ENCODE measurements around the gene RNF39. TPM values are rescaled to one million over a fixed set of nuclear protein-coding genes. Genes with fewer than 3 reads are reported as not detected.

Gene RNF39
- total and polyA plus RNA-seq, 2 of the 13 experiments (the other 11 are each of a cell fraction or from before 2014, with no cell fraction given): 0.13 to 1.8 TPM

DNA sequence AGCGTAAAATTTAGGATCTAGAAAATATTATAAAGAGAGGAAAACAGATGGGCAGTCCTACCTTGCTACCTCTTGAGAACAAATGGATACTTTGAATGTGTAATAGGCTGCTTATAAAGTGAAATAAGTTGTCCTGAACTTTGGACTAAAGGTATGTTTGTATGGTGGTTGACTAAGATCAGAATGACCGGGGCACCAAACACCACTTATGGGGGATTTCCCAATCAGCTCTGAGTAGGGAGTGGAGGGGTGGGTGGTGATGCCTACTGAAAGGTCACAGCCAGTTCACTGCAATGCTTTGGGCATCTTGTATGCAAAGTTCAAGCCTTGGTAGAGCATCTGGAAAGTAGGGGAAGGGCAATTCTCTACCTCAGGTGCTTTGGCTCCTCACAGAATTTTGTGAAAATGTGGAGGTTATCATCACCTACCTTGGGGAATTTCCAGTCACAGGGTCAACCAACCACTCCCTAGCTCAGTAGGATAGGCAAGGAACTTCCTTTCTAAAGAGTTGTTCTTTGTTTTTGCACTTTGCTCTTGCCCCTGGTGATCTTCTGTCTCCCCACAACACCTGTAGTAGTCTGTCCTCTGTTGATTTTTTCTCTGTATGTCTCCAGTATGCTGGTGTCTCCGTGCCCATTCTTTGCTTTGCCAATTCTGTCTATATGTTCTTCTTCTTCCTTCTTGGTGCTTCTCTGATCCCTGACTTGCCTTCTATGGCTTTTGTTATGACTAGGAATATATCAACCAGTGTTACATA is 37.6 kb upstream of the RNF39 start, which contains the start of gene TRIM31 (continued):
- TF ChIP-seq HNRNPK (IDR thresholded peaks at IDR 0.05; ENCODE audit: low read depth, low read length, poor library complexity, severe bottlenecking) (no peak), ZNF564 (CRISPR knock-in tag; IDR thresholded peaks at IDR 0.05) (no peak), HDAC1 (CRISPR knock-in tag; IDR thresholded peaks at IDR 0.05) (peak; percentile 24; the same call in 1 of the 2 replicates), EP300 (IDR thresholded peaks at IDR 0.05; ENCODE audit: low read depth in 2 of 2, low read length in 2 of 2) (peak in 1 of 2 experiments; percentile 38; a peak in 1 of 4 replicates), EP300 (CRISPR knock-in tag; IDR thresholded peaks at IDR 0.05; ENCODE audit: borderline replicate concordance) (no peak), POLR2AphosphoS5 (IDR thresholded peaks at IDR 0.05; ENCODE audit: low read depth, low read length) (no peak), GFI1 (CRISPR knock-in tag; IDR thresholded peaks at IDR 0.05; ENCODE audit: borderline replicate concordance) (no peak), MEF2D (CRISPR knock-in tag; IDR thresholded peaks at IDR 0.05) (no peak), MIER3 (CRISPR knock-in tag; IDR thresholded peaks at IDR 0.05; ENCODE audit: borderline replicate concordance) (no peak), STAG1 (CRISPR knock-in tag; IDR thresholded peaks at IDR 0.05) (no peak), BRCA1 (CRISPR knock-in tag; IDR thresholded peaks at IDR 0.05) (no peak), MTA1 (CRISPR knock-in tag; IDR thresholded peaks at IDR 0.05; ENCODE audit: borderline replicate concordance) (no peak)
- TF ChIP-seq, protein P1, sequence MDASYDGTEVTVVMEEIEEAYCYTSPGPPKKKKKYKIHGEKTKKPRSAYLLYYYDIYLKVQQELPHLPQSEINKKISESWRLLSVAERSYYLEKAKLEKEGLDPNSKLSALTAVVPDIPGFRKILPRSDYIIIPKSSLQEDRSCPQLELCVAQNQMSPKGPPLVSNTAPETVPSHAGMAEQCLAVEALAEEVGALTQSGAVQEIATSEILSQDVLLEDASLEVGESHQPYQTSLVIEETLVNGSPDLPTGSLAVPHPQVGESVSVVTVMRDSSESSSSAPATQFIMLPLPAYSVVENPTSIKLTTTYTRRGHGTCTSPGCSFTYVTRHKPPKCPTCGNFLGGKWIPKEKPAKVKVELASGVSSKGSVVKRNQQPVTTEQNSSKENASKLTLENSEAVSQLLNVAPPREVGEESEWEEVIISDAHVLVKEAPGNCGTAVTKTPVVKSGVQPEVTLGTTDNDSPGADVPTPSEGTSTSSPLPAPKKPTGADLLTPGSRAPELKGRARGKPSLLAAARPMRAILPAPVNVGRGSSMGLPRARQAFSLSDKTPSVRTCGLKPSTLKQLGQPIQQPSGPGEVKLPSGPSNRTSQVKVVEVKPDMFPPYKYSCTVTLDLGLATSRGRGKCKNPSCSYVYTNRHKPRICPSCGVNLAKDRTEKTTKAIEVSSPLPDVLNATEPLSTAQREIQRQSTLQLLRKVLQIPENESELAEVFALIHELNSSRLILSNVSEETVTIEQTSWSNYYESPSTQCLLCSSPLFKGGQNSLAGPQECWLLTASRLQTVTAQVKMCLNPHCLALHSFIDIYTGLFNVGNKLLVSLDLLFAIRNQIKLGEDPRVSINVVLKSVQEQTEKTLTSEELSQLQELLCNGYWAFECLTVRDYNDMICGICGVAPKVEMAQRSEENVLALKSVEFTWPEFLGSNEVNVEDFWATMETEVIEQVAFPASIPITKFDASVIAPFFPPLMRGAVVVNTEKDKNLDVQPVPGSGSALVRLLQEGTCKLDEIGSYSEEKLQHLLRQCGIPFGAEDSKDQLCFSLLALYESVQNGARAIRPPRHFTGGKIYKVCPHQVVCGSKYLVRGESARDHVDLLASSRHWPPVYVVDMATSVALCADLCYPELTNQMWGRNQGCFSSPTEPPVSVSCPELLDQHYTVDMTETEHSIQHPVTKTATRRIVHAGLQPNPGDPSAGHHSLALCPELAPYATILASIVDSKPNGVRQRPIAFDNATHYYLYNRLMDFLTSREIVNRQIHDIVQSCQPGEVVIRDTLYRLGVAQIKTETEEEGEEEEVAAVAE (CRISPR knock-in tag; IDR thresholded peaks at IDR 0.05; ENCODE audit: borderline replicate concordance): no peak
- TF ChIP-seq, protein P2, sequence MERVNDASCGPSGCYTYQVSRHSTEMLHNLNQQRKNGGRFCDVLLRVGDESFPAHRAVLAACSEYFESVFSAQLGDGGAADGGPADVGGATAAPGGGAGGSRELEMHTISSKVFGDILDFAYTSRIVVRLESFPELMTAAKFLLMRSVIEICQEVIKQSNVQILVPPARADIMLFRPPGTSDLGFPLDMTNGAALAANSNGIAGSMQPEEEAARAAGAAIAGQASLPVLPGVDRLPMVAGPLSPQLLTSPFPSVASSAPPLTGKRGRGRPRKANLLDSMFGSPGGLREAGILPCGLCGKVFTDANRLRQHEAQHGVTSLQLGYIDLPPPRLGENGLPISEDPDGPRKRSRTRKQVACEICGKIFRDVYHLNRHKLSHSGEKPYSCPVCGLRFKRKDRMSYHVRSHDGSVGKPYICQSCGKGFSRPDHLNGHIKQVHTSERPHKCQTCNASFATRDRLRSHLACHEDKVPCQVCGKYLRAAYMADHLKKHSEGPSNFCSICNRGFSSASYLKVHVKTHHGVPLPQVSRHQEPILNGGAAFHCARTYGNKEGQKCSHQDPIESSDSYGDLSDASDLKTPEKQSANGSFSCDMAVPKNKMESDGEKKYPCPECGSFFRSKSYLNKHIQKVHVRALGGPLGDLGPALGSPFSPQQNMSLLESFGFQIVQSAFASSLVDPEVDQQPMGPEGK (CRISPR knock-in tag; IDR thresholded peaks at IDR 0.05): 0 out of 2 replicates have a peak, but pooled peaks have one; percentile 14
- TF ChIP-seq, protein P3, sequence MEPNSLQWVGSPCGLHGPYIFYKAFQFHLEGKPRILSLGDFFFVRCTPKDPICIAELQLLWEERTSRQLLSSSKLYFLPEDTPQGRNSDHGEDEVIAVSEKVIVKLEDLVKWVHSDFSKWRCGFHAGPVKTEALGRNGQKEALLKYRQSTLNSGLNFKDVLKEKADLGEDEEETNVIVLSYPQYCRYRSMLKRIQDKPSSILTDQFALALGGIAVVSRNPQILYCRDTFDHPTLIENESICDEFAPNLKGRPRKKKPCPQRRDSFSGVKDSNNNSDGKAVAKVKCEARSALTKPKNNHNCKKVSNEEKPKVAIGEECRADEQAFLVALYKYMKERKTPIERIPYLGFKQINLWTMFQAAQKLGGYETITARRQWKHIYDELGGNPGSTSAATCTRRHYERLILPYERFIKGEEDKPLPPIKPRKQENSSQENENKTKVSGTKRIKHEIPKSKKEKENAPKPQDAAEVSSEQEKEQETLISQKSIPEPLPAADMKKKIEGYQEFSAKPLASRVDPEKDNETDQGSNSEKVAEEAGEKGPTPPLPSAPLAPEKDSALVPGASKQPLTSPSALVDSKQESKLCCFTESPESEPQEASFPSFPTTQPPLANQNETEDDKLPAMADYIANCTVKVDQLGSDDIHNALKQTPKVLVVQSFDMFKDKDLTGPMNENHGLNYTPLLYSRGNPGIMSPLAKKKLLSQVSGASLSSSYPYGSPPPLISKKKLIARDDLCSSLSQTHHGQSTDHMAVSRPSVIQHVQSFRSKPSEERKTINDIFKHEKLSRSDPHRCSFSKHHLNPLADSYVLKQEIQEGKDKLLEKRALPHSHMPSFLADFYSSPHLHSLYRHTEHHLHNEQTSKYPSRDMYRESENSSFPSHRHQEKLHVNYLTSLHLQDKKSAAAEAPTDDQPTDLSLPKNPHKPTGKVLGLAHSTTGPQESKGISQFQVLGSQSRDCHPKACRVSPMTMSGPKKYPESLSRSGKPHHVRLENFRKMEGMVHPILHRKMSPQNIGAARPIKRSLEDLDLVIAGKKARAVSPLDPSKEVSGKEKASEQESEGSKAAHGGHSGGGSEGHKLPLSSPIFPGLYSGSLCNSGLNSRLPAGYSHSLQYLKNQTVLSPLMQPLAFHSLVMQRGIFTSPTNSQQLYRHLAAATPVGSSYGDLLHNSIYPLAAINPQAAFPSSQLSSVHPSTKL (CRISPR knock-in tag; IDR thresholded peaks at IDR 0.05): peak; percentile 71

Measured in HepG2 (cell line).